H1 (cell line): ENCODE data around the gene ZNF683. TPM values are rescaled to one million over a fixed set of nuclear protein-coding genes. Genes with fewer than 3 reads are reported as not detected.

Experiments
- CTCF ChIA-PET: fragments of 300-600 bp; sonication (Branson Sonifier 250); formaldehyde crosslinking; loops from one replicate; lab custom pipeline; 2021; ENCODE audit not compliant: partially characterized antibody; lab: Charles Lee
- POLR2A ChIA-PET: fragments of 300-600 bp; sonication (Branson Sonifier 250); formaldehyde crosslinking; loops from one replicate; lab custom pipeline; 2021; ENCODE audit warnings: inconsistent platforms; ENCODE audit not compliant: partially characterized antibody; lab: Charles Lee
- DNase-seq, 2 experiments: peaks; one replicate each; pipeline versions ENCODE4 v3.0.0 to v3.0.0-alpha.2; 2010 to 2022; ENCODE audit warnings: low spot score in 2 of 2, low read depth in 1 of 2, mixed read lengths in 1 of 2
- FAIRE-seq: peaks from 2 replicates; lab custom pipeline; 2011; peaks lifted over from hg19 to GRCh38; lab: Jason Lieb, UNC
- H2AFZ ChIP-seq: 2 replicates; pipeline ENCODE4 v1.8.1; 2012; ENCODE audit warnings: low read length, inconsistent platforms
- H2AK5ac ChIP-seq: 2 replicates; pipeline ENCODE4 v1.6.1; 2013; ENCODE audit warnings: low read depth, low read length
- H2BK120ac ChIP-seq: replicated peaks from 2 replicates; pipeline ENCODE3; 2013; ENCODE audit warnings: low read depth, low read length, inconsistent platforms
- H2BK12ac ChIP-seq: 2 replicates; pipeline ENCODE4 v1.6.1; 2013; ENCODE audit warnings: low read depth, low read length
- H2BK15ac ChIP-seq: 2 replicates; pipeline ENCODE4 v1.6.1; 2013; ENCODE audit warnings: low read length
- H2BK20ac ChIP-seq: 2 replicates; pipeline ENCODE4 v1.6.1; 2013; ENCODE audit warnings: low read length
- H2BK5ac ChIP-seq: 2 replicates; pipeline ENCODE4 v1.6.1; 2013; ENCODE audit warnings: low read depth, low read length
- H3K14ac ChIP-seq: 2 replicates; pipeline ENCODE4 v1.6.1; 2013; ENCODE audit warnings: inconsistent platforms; ENCODE audit not compliant: insufficient read length
- H3K18ac ChIP-seq: 2 replicates; pipeline ENCODE4 v1.6.1; 2013; ENCODE audit warnings: low read length; ENCODE audit errors: extremely low read depth
- H3K23ac ChIP-seq: 2 replicates; pipeline ENCODE4 v1.6.1; 2013; ENCODE audit warnings: inconsistent platforms; ENCODE audit not compliant: insufficient read length
- H3K23me2 ChIP-seq: 2 replicates; pipeline ENCODE4 v1.6.1; 2013; ENCODE audit warnings: low read depth, low read length
- H3K27ac ChIP-seq: 2 replicates; pipeline ENCODE4 v1.6.1; 2011; ENCODE audit warnings: low read depth, low read length, inconsistent platforms
- H3K27me3 ChIP-seq, 4 experiments: replicated peaks in 1 of 4; 1 replicate in 1 of 4; 2 replicates in 3 of 4; pipeline versions ENCODE4 v1.6.1 to v1.8.1; 2011 to 2013; ENCODE audit warnings: low read length in 3 of 4, mild to moderate bottlenecking in 3 of 4, inconsistent platforms in 2 of 4, mixed read lengths in 2 of 4, moderate library complexity in 1 of 4; ENCODE audit not compliant: control insufficient read depth in 3 of 4, insufficient read depth in 3 of 4; ENCODE audit errors: extremely low read depth in 1 of 4
- H3K36me3 ChIP-seq, 4 experiments: 2 replicates each; pipeline versions ENCODE4 v1.6.1 to v1.8.1; 2011 to 2013; ENCODE audit warnings: mild to moderate bottlenecking in 4 of 4, low read length in 3 of 4, moderate library complexity in 2 of 4, control low read depth in 1 of 4, inconsistent platforms in 1 of 4; ENCODE audit not compliant: insufficient read depth in 4 of 4, control insufficient read depth in 2 of 4
- H3K4ac ChIP-seq: replicated peaks from 2 replicates; pipeline ENCODE3; 2013; ENCODE audit warnings: low read length, low read depth, mixed read lengths, inconsistent platforms; ENCODE audit not compliant: insufficient read length
- H3K4me1 ChIP-seq, 4 experiments: replicated peaks in 1 of 4; 1 replicate in 1 of 4; 2 replicates in 3 of 4; pipeline versions ENCODE4 v1.6.1 to v1.8.1; 2011 to 2013; ENCODE audit warnings: low read length in 3 of 4, inconsistent platforms in 2 of 4, mixed read lengths in 1 of 4; ENCODE audit not compliant: insufficient read depth in 4 of 4, control insufficient read depth in 3 of 4
- H3K4me2 ChIP-seq, 2 experiments: 2 replicates each; pipeline versions ENCODE4 v1.6.1 to v1.8.1; 2011 to 2013; ENCODE audit warnings: low read depth in 2 of 2, low read length in 2 of 2, control low read depth in 1 of 2, inconsistent platforms in 1 of 2, mild to moderate bottlenecking in 1 of 2; ENCODE audit not compliant: insufficient read depth in 1 of 2
- H3K4me3 ChIP-seq, 4 experiments: fragments of 200-600, 300-600 bp in 1 of 4; sonication (generic), shearing (Covaris generic), sonication (Bioruptor Twin) in 1 of 4; 2 replicates each; pipeline versions ENCODE4 v1.5.1 to v1.8.1; 2011 to 2016; ENCODE audit warnings: low read length in 4 of 4, low read depth in 3 of 4, control low read depth in 2 of 4, inconsistent platforms in 2 of 4, mild to moderate bottlenecking in 2 of 4, mixed read lengths in 1 of 4, moderate library complexity in 1 of 4; ENCODE audit not compliant: insufficient read depth in 2 of 4; ENCODE audit errors: extremely low read depth in 1 of 4
- H3K56ac ChIP-seq: replicated peaks from 2 replicates; pipeline ENCODE3; 2013; ENCODE audit warnings: low read depth, mild to moderate bottlenecking, mixed read lengths, low read length, inconsistent platforms; ENCODE audit not compliant: insufficient read length
- H3K79me1 ChIP-seq: 2 replicates; pipeline ENCODE4 v1.6.1; 2013; ENCODE audit warnings: low read depth, low read length, control low read depth
- H3K79me2 ChIP-seq, 2 experiments: 2 replicates each; pipeline versions ENCODE4 v1.6.1 to v1.8.1; 2012 to 2013; ENCODE audit warnings: low read length in 2 of 2, mild to moderate bottlenecking in 2 of 2, inconsistent platforms in 1 of 2; ENCODE audit not compliant: insufficient read depth in 2 of 2, control insufficient read depth in 1 of 2
- H3K9ac ChIP-seq, 4 experiments: replicated peaks in 1 of 4; 1 replicate in 1 of 4; 2 replicates in 3 of 4; pipeline versions ENCODE4 v1.6.1 to v1.8.1; 2011 to 2013; ENCODE audit warnings: low read depth in 3 of 4, low read length in 3 of 4, control low read depth in 2 of 4, mild to moderate bottlenecking in 2 of 4, moderate library complexity in 2 of 4, inconsistent platforms in 1 of 4; ENCODE audit errors: extremely low read depth in 1 of 4
- H3K9me3 ChIP-seq, 2 experiments: 2 replicates each; pipeline versions ENCODE4 v1.6.1 to v1.8.1; 2012 to 2013; ENCODE audit warnings: mild to moderate bottlenecking in 2 of 2, moderate library complexity in 2 of 2, control low read depth in 1 of 2, inconsistent platforms in 1 of 2, low read depth in 1 of 2, low read length in 1 of 2, mixed read lengths in 1 of 2; ENCODE audit not compliant: insufficient read depth in 2 of 2
- H4K20me1 ChIP-seq, 2 experiments: replicated peaks in 1 of 2; 2 replicates each; pipeline versions ENCODE3 to v1.8.1; 2011 to 2013; ENCODE audit warnings: inconsistent platforms in 2 of 2, low read length in 2 of 2, mild to moderate bottlenecking in 1 of 2; ENCODE audit not compliant: insufficient read depth in 2 of 2, control insufficient read depth in 1 of 2
- H4K5ac ChIP-seq: 2 replicates; pipeline ENCODE4 v1.6.1; 2013; ENCODE audit warnings: low read length, low read depth, mixed read lengths, inconsistent platforms; ENCODE audit not compliant: insufficient read length
- H4K8ac ChIP-seq: 2 replicates; pipeline ENCODE4 v1.8.0; 2013; ENCODE audit warnings: mild to moderate bottlenecking, moderate library complexity, low read length, inconsistent platforms; ENCODE audit not compliant: insufficient read depth; ENCODE audit errors: extremely low read depth
- H4K91ac ChIP-seq: replicated peaks from 2 replicates; pipeline ENCODE3; 2013; ENCODE audit warnings: low read length, mixed read lengths, inconsistent platforms; ENCODE audit not compliant: insufficient read length
- KDM1A ChIP-seq: fragments of 200-600, 300-600 bp; sonication (generic); IDR thresholded peaks from 2 replicates; pipeline ENCODE4 v1.7.1; 2016; ENCODE audit warnings: mild to moderate bottlenecking, low read length, borderline replicate concordance
- SIRT6 ChIP-seq: IDR thresholded peaks from one replicate; pipeline ENCODE4 v1.7.1; 2012; ENCODE audit warnings: low read length, inconsistent platforms
- WGBS, 2 experiments: shearing (Covaris generic) in 1 of 2; methylation state at CpG; one replicate each; pipeline versions ENCODE4 v1.1.6 to v1.1.7; 2013 to 2015; ENCODE audit warnings: low lambda C conversion rate in 2 of 2, mixed read lengths in 2 of 2, inconsistent platforms in 1 of 2, low coverage in 1 of 2, missing lambda C conversion rate in 1 of 2; ENCODE audit not compliant: insufficient replicate concordance in 2 of 2, insufficient coverage in 1 of 2, insufficient read length in 1 of 2; ENCODE audit errors: extremely low coverage in 1 of 2, missing lambda C conversion rate in 1 of 2; 5-methylcytosine and 5-hydroxymethylcytosine counted together
- polyA plus RNA-seq, 7 experiments: library from polyadenylated mRNA; depleted of rRNA in 3 of 7; stranded (reverse) in 5 of 7; unstranded in 2 of 7; fragments of >200 nt in 5 of 7; fragments of 200-250 nt in 2 of 7; gene quantifications; 1 replicate in 5 of 7; 2 replicates in 1 of 7; 4 replicates in 1 of 7; pipeline versions ENCODE4 v1.2.1 to v1.2.3, GENCODE V29; 2011 to 2013; ENCODE audit warnings: missing spikeins in 2 of 7, mixed read lengths in 2 of 7
- total RNA-seq: library from RNA; stranded (reverse); fragmentation: NEBNext Ultra II Directional; extraction: Animal tissue kit (Norgen Biotek cat#: 25700); gene quantifications from 2 replicates; pipeline ENCODE4 v1.2.1, GENCODE V29; 2021

The ZNF683 gene
- total and polyA plus RNA-seq, 2 of the 8 experiments (the other 6 are each of a cell fraction or from before 2014, with no cell fraction given) = not detected

DNA sequence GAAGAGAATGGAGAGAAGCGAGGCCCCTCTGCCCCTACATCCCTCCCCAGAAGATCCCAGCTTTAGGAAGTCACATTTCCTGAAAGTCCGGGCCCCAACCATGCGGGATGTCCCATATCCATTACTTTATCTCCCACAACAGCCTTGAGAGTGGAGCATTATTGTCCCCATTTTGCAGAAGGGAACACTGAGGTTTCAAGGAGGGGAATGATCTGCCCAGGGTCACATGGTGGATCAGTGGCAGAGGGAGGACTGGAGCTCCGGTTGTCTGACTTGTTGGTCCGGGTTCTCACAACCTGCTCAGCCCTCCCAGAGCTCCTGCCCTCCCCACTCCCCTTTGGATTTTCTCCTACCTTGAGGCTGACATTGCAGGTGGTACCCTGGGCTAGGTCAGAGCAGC, 16.4 kb downstream of the ZNF683 start:
- Histone ChIP-seq H3K79me1 (peaks cover 2% of the 10 kb centered on the region; the same call in 1 of the 2 replicates), H4K91ac (no peak overlapping the region), H3K27ac (no peak overlapping the region), H3K9me3 (no peaks in the 10 kb centered on the region), H4K5ac (no peak overlapping the region), H3K4me3 (no peak overlapping the region), H3K4me2 (no peak overlapping the region), H3K4ac (no peak overlapping the region), H3K79me2 (no peaks in the 10 kb centered on the region), H3K18ac (no peak overlapping the region), H2BK5ac (no peak overlapping the region), H2AK5ac (no peak overlapping the region), H2BK20ac (no peak overlapping the region), H3K4me1 (peaks cover 8 to 34% (median 19%) of the 10 kb centered on the region in 4 experiments), H4K20me1 (peaks cover 0 to 1% of the 10 kb centered on the region in 2 experiments), H3K23ac (no peak overlapping the region), H2BK120ac (no peak overlapping the region), H3K23me2 (peaks cover 8% of the 10 kb centered on the region; the same call in 1 of the 2 replicates), H4K8ac (no peak overlapping the region; the same call in 1 of the 2 replicates), H2BK12ac (no peak overlapping the region), H2BK15ac (peak overlapping the region; percentile 6; the same call in 1 of the 2 replicates), H3K56ac (no peak overlapping the region), H3K36me3 (no peaks in the 10 kb centered on the region), H3K27me3 (peaks cover 0 to 8% (median 7%) of the 10 kb centered on the region in 4 experiments; a peak in 3 of 7 replicates), H3K14ac (no peak overlapping the region)
- CTCF ChIA-PET = interaction anchor here (0.6 to 5.2 kb wide), 7 partner anchors 8 to 81 kb away, joined by 3 to 25 read pairs (median 4); partner anchors contain the start of gene LIN28A
- POLR2A ChIA-PET = interaction anchor here (2.4 to 3.3 kb wide), 2 partner anchors 10 to 19 kb away, joined by 13 to 16 read pairs; no protein-coding TSS in a partner anchor
- FAIRE-seq = no peak
- DNase-seq = no peak
- TF ChIP-seq SIRT6 (no peak), KDM1A (peak; percentile 94)
- TF ChIP-seq, all 59 proteins: peak for 1
- no peak overlapping the region for H2AFZ ChIP-seq
- no peak overlapping the region for H3K9ac ChIP-seq
- WGBS, 2 experiments = 96% methylated on average over 5 of the region's 5 CpGs; no CpG with 5 or more reads in 1 of the 2 experiments
